NB4 (cell line): ENCODE results near the gene ZBTB7B.

Experiments
- DNase-seq: peaks from one replicate; pipeline ENCODE4 v3.0.0; 2010; ENCODE audit warnings: low read depth
- H3K4me3 ChIP-seq: one replicate; pipeline ENCODE4 v1.5.1; 2011; ENCODE audit warnings: mild to moderate bottlenecking, low read depth, low read length, moderate library complexity
- CTCF ChIP-seq: IDR thresholded peaks from one replicate; pipeline ENCODE4 v1.5.1; 2012; ENCODE audit warnings: low read depth, low read length
- MAX ChIP-seq: IDR thresholded peaks from 2 replicates; pipeline ENCODE4 v1.6.1; 2011; ENCODE audit warnings: low read depth, low read length
- MYC ChIP-seq: IDR thresholded peaks from 2 replicates; pipeline ENCODE4 v1.6.1; 2011; ENCODE audit warnings: low read depth, low read length
- POLR2A ChIP-seq: IDR thresholded peaks from 2 replicates; pipeline ENCODE4 v1.6.1; 2011; ENCODE audit warnings: mild to moderate bottlenecking; ENCODE audit not compliant: insufficient read length; ENCODE audit errors: extremely low read depth

ZBTB7B gene

GRCh38 chr1:154989195-154989860 lies 13.3 kb upstream of the ZBTB7B start:
- DNase-seq: no peak
- no peak overlapping the region for H3K4me3 ChIP-seq

GRCh38 chr1:154990276-154990675 lies 12.3 kb upstream of the ZBTB7B start:
- no peak overlapping the region for H3K4me3 ChIP-seq
- DNase-seq: no peak
- no peak for TF ChIP-seq CTCF
- TF ChIP-seq MYC: no peak
- TF ChIP-seq MAX: no peak
- TF ChIP-seq POLR2A: no peak

More at GRCh38 chr1:154989195-154989860, 13.3 kb upstream of the ZBTB7B start:
- TF ChIP-seq MAX (no peak), MYC (no peak), CTCF (no peak), POLR2A (no peak)

- H3K4me3 ChIP-seq: no peak overlapping the region
- DNase-seq: no peak
- TF ChIP-seq MYC (no peak), CTCF (peak; percentile 20)
Measured at GRCh38 chr1:154992721-154993571, 9.7 kb upstream of the ZBTB7B start.

- TF ChIP-seq MAX (no peak), MYC (no peak), POLR2A (no peak), CTCF (no peak)
- DNase-seq: no peak
- no peak within 1 kb of the TSS for H3K4me3 ChIP-seq
Measured at GRCh38 chr1:154993572-154994268, 8.9 kb upstream of the ZBTB7B start, which contains the start of gene LENEP. Gene LENEP, plus strand, starts transcription at chr1:154993586. Its CDS starts 22 bp downstream, at chr1:154993608.

- no peak for DNase-seq
- TF ChIP-seq CTCF: no peak
- TF ChIP-seq MYC: no peak
- TF ChIP-seq POLR2A: no peak
- TF ChIP-seq MAX: no peak
- no peak overlapping the region for H3K4me3 ChIP-seq
Measured at GRCh38 chr1:154994269-154994587, 8.4 kb upstream of the ZBTB7B start.
